Left forelimb (tissue), 1 donor: ENCODE measurements around the gene SULT2B1.
"Not testable (repeated sequence)": the region's sequence is repeated elsewhere in the genome, so short reads cannot be mapped to it uniquely, and the experiment has no call there.

Experiments
- DNase-seq: peaks from one replicate; pipeline ENCODE4 v3.0.0-alpha.2; 2018; ENCODE audit warnings: low spot score

SULT2B1 gene

GRCh38 chr19:48558018-48558684, 6.2 kb downstream of the SULT2B1 start:
- no peak for DNase-seq

- no peak for DNase-seq
Observed at GRCh38 chr19:48560095-48560530, 8.1 kb downstream of the SULT2B1 start.

GRCh38 chr19:48561412-48561811, 9.4 kb downstream of the SULT2B1 start:
- no peak for DNase-seq

- DNase-seq, result no peak
Observed at GRCh38 chr19:48565090-48565489, 13.1 kb downstream of the SULT2B1 start.

GRCh38 chr19:48568345-48568886, 16.4 kb downstream of the SULT2B1 start:
- DNase-seq, result no peak

- no peak for DNase-seq
Observed at GRCh38 chr19:48569814-48570213, 17.8 kb downstream of the SULT2B1 start.

GRCh38 chr19:48571378-48572162, 19.6 kb downstream of the SULT2B1 start:
- no peak for DNase-seq

GRCh38 chr19:48573163-48573505, 21.2 kb downstream of the SULT2B1 start:
- DNase-seq, result no peak

GRCh38 chr19:48575931-48576622, 24.1 kb downstream of the SULT2B1 start:
- no peak for DNase-seq

- DNase-seq, result not testable (repeated sequence)
Observed at GRCh38 chr19:48577908-48578307, 25.9 kb downstream of the SULT2B1 start.

GRCh38 chr19:48578891-48579290, 26.9 kb downstream of the SULT2B1 start:
- no peak for DNase-seq

- no peak for DNase-seq
Observed at GRCh38 chr19:48582168-48582567, 30.2 kb downstream of the SULT2B1 start.

- DNase-seq, result no peak
Observed at GRCh38 chr19:48587387-48587786, 35.4 kb downstream of the SULT2B1 start.

- peak; percentile 90 for DNase-seq
Observed at GRCh38 chr19:48588670-48589401, 36.9 kb downstream of the SULT2B1 start.

- DNase-seq, result no peak
Observed at GRCh38 chr19:48591021-48591420, 39.0 kb downstream of the SULT2B1 start.

GRCh38 chr19:48595171-48595570, 43.2 kb downstream of the SULT2B1 start:
- DNase-seq, result no peak

- no peak for DNase-seq
Observed at GRCh38 chr19:48595833-48596232, 43.9 kb downstream of the SULT2B1 start.

- no peak for DNase-seq
Observed at GRCh38 chr19:48596237-48596636, 44.3 kb downstream of the SULT2B1 start.

GRCh38 chr19:48596679-48597465, 44.9 kb downstream of the SULT2B1 start:
- DNase-seq, result no peak

GRCh38 chr19:48598996-48599700, 47.2 kb downstream of the SULT2B1 start:
- no peak for DNase-seq
